DOHH2 (cell line): ENCODE data around the gene PDGFC.

ENCODE experiments used
- EZH2phosphoT487 ChIP-seq: fragments of 200-600 bp; sonication (generic); IDR thresholded peaks from 2 replicates; pipeline ENCODE4 v1.6.1; 2017; ENCODE audit warnings: borderline replicate concordance, mild to moderate bottlenecking, antibody characterized with exemption, low read length, moderate library complexity, mixed read lengths
- TF ChIP-seq, protein P1 (sequence below): fragments of 200-600 bp; sonication (generic); IDR thresholded peaks from one replicate; pipeline ENCODE4 v1.5.1; 2014; ENCODE audit warnings: antibody characterized with exemption, mild to moderate bottlenecking, low read depth, low read length; ENCODE audit not compliant: poor library complexity, severe bottlenecking

- TF ChIP-seq, protein P1, sequence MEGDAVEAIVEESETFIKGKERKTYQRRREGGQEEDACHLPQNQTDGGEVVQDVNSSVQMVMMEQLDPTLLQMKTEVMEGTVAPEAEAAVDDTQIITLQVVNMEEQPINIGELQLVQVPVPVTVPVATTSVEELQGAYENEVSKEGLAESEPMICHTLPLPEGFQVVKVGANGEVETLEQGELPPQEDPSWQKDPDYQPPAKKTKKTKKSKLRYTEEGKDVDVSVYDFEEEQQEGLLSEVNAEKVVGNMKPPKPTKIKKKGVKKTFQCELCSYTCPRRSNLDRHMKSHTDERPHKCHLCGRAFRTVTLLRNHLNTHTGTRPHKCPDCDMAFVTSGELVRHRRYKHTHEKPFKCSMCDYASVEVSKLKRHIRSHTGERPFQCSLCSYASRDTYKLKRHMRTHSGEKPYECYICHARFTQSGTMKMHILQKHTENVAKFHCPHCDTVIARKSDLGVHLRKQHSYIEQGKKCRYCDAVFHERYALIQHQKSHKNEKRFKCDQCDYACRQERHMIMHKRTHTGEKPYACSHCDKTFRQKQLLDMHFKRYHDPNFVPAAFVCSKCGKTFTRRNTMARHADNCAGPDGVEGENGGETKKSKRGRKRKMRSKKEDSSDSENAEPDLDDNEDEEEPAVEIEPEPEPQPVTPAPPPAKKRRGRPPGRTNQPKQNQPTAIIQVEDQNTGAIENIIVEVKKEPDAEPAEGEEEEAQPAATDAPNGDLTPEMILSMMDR = no peak
- no peak for TF ChIP-seq EZH2phosphoT487
Measured at GRCh38 chr4:156762851-156763250, 208.7 kb downstream of the PDGFC start.
